Mammary epithelial cell (primary cell): ENCODE data around the gene POC1B.

ENCODE experiments used
- EZH2 ChIP-seq: IDR thresholded peaks from 2 replicates; pipeline ENCODE4 v1.6.1; 2012; ENCODE audit warnings: low read length, inconsistent platforms, borderline replicate concordance
- TF ChIP-seq, protein P1 (sequence below), 2 donors: IDR thresholded peaks in 1 of 2; conservative IDR thresholded peaks in 1 of 2; 2 replicates each; pipeline ENCODE4 v1.5.1; 2011 to 2012; ENCODE audit warnings: inconsistent platforms in 2 of 2, low read length in 2 of 2, mild to moderate bottlenecking in 2 of 2, control low read depth in 1 of 2, low read depth in 1 of 2; ENCODE audit not compliant: insufficient read depth in 1 of 2; ENCODE audit errors: extremely low read depth in 1 of 2

DNA sequence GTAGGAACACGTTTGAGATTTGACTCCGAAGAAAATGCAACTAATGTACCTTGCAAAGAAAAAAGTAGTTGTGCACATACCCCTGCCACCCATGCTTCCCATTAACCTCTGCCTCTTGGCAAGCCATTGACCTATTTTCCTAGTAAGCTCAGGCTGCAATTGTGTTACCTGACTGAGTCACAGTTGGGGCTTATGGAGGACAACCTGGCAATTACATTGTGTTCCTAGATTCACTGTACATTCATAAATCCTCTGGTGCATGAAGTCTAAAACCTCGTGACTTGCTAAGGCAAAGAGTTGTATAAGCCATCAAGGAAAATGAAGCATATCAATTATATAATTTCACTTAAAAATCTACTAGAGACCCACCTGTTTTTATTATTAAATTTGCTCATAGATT, 111.5 kb downstream of the POC1B start:
- TF ChIP-seq, protein P1, sequence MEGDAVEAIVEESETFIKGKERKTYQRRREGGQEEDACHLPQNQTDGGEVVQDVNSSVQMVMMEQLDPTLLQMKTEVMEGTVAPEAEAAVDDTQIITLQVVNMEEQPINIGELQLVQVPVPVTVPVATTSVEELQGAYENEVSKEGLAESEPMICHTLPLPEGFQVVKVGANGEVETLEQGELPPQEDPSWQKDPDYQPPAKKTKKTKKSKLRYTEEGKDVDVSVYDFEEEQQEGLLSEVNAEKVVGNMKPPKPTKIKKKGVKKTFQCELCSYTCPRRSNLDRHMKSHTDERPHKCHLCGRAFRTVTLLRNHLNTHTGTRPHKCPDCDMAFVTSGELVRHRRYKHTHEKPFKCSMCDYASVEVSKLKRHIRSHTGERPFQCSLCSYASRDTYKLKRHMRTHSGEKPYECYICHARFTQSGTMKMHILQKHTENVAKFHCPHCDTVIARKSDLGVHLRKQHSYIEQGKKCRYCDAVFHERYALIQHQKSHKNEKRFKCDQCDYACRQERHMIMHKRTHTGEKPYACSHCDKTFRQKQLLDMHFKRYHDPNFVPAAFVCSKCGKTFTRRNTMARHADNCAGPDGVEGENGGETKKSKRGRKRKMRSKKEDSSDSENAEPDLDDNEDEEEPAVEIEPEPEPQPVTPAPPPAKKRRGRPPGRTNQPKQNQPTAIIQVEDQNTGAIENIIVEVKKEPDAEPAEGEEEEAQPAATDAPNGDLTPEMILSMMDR (conservative IDR thresholded peaks at IDR 0.05 in 1 of 2, IDR thresholded peaks at IDR 0.05 in 1 of 2; ENCODE audit: extremely low read depth in 1 of 2, insufficient read depth in 1 of 2, low read depth in 1 of 2, low read length in 2 of 2): no peak
- no peak for TF ChIP-seq EZH2
